B cell (primary cell): ENCODE data around the gene SPEM2. TPM values are rescaled to one million over a fixed set of nuclear protein-coding genes. Genes with fewer than 3 reads are reported as not detected.

Experiments used
- ATAC-seq: fragments of 200-7000 bp; cut with Tn5 transposase; one replicate; pipeline ENCODE4 v1.10.0; 2021; ENCODE audit warnings: low read depth, mild to moderate bottlenecking, moderate number of reproducible peaks, moderate library complexity
- CTCF ChIA-PET: fragments of 350-600 bp; sonication (Branson Sonifier 250); formaldehyde crosslinking; loops from one replicate; lab custom pipeline; 2021; ENCODE audit warnings: antibody characterized with exemption, inconsistent platforms; lab: Charles Lee
- POLR2A ChIA-PET: fragments of 350-600 bp; sonication (Branson Sonifier 250); formaldehyde crosslinking; loops from one replicate; lab custom pipeline; 2021; ENCODE audit warnings: antibody characterized with exemption; lab: Charles Lee
- DNase-seq: peaks from one replicate; pipeline ENCODE4 v3.0.0; 2013
- H2AFZ ChIP-seq: 2 replicates; pipeline ENCODE4 v1.6.1; 2012; ENCODE audit warnings: mild to moderate bottlenecking, low read depth, low read length; ENCODE audit not compliant: insufficient read depth, poor library complexity, severe bottlenecking
- H3K27ac ChIP-seq, 2 donors: 1 replicate in 1 of 2; 2 replicates in 1 of 2; pipeline ENCODE4 v1.5.1; 2012 to 2013; ENCODE audit warnings: low read length in 2 of 2, mild to moderate bottlenecking in 2 of 2, moderate library complexity in 1 of 2
- H3K27me3 ChIP-seq, 4 experiments: fragments of 200-600 bp in 1 of 4; sonication (generic) in 1 of 4; replicated peaks in 1 of 4; 1 replicate in 2 of 4; 2 replicates in 2 of 4; pipeline versions ENCODE4 v1.6.1 to v1.7.0; 2013 to 2016; ENCODE audit warnings: low read length in 3 of 4, mild to moderate bottlenecking in 2 of 4, mixed read lengths in 1 of 4, moderate library complexity in 1 of 4; ENCODE audit not compliant: insufficient read depth in 4 of 4, control insufficient read depth in 3 of 4; ENCODE audit errors: control extremely low read depth in 1 of 4
- H3K36me3 ChIP-seq, 2 experiments: replicated peaks in 1 of 2; 1 replicate in 1 of 2; 2 replicates in 1 of 2; pipeline versions ENCODE4 v1.6.1 to v1.7.1; 2013; ENCODE audit warnings: low read length in 1 of 2; ENCODE audit not compliant: insufficient read depth in 2 of 2, control insufficient read depth in 1 of 2; ENCODE audit errors: control extremely low read depth in 1 of 2, extremely low read depth in 1 of 2
- H3K4me1 ChIP-seq, 2 donors: fragments of 200-600 bp in 1 of 2; sonication (generic) in 1 of 2; 1 replicate in 1 of 2; 2 replicates in 1 of 2; pipeline versions ENCODE4 v1.5.1 to v1.6.1; 2013 to 2017; ENCODE audit warnings: low read length in 2 of 2; ENCODE audit not compliant: control insufficient read depth in 2 of 2, insufficient read depth in 2 of 2
- H3K4me2 ChIP-seq: replicated peaks from 2 replicates; pipeline ENCODE3; 2012; ENCODE audit warnings: mild to moderate bottlenecking, low read depth, low read length; ENCODE audit not compliant: poor library complexity, severe bottlenecking
- H3K4me3 ChIP-seq, 5 experiments: fragments of 200-600 bp in 1 of 5; sonication (generic) in 1 of 5; 1 replicate in 3 of 5; 2 replicates in 2 of 5; pipeline versions ENCODE4 v1.5.1 to v1.7.0; 2011 to 2016; ENCODE audit warnings: low read length in 4 of 5, mild to moderate bottlenecking in 4 of 5, low read depth in 2 of 5, control low read depth in 1 of 5, moderate library complexity in 1 of 5; ENCODE audit not compliant: insufficient read depth in 1 of 5; ENCODE audit errors: control extremely low read depth in 1 of 5, extremely low read depth in 1 of 5
- H3K79me2 ChIP-seq: fragments of 200-600 bp; sonication (generic); one replicate; pipeline ENCODE4 v1.6.0; 2016; ENCODE audit warnings: low read length; ENCODE audit not compliant: control insufficient read depth, insufficient read depth
- H3K9ac ChIP-seq: fragments of 200-600 bp; sonication (generic); 2 replicates; pipeline ENCODE4 v1.6.1; 2017; ENCODE audit warnings: mild to moderate bottlenecking, low read length, moderate library complexity
- H3K9me3 ChIP-seq, 3 donors: one replicate each; pipeline versions ENCODE4 v1.6.1 to v1.7.1; 2013; ENCODE audit warnings: low read length in 2 of 3; ENCODE audit not compliant: control insufficient read depth in 2 of 3, insufficient read depth in 1 of 3; ENCODE audit errors: control extremely low read depth in 1 of 3
- H4K20me1 ChIP-seq: 2 replicates; pipeline ENCODE4 v1.6.0; 2012; ENCODE audit warnings: mild to moderate bottlenecking, low read length; ENCODE audit not compliant: insufficient read depth, control insufficient read depth, poor library complexity, severe bottlenecking
- H3K27ac Mint-ChIP-seq: one replicate; pipeline ENCODE4 v1.8.0; 2021; ENCODE audit warnings: mixed read lengths
- H3K27me3 Mint-ChIP-seq: one replicate; pipeline ENCODE4 v1.8.0; 2021; ENCODE audit warnings: mixed read lengths
- H3K4me1 Mint-ChIP-seq: one replicate; pipeline ENCODE4 v1.8.0; 2021; ENCODE audit warnings: mixed read lengths
- H3K4me3 Mint-ChIP-seq: one replicate; pipeline ENCODE4 v1.8.0; 2021; ENCODE audit warnings: mixed read lengths
- H3K9me3 Mint-ChIP-seq: one replicate; pipeline ENCODE4 v1.8.0; 2022; ENCODE audit warnings: mixed read lengths; ENCODE audit not compliant: insufficient read depth
- EZH2 ChIP-seq: IDR thresholded peaks from 2 replicates; pipeline ENCODE4 v1.6.1; 2012; ENCODE audit warnings: borderline replicate concordance, low read depth, mild to moderate bottlenecking, moderate library complexity, low read length; ENCODE audit not compliant: insufficient read depth, poor library complexity, severe bottlenecking
- WGBS: methylation state at CpG from one replicate; pipeline ENCODE4 v1.1.5; 2013; ENCODE audit warnings: missing lambda C conversion rate; ENCODE audit not compliant: insufficient coverage; 5-methylcytosine and 5-hydroxymethylcytosine counted together
- intact Hi-C: fragments of 100-400 bp; cut with micrococcal nuclease; formaldehyde crosslinking; loops from one replicate; pipeline ENCODE4 v1.10.0; 2022
- polyA plus RNA-seq: library from polyadenylated mRNA; depleted of rRNA; stranded (reverse); fragments of >200 nt; gene quantifications from 2 replicates; pipeline ENCODE4 v1.2.3, GENCODE V29; 2012
- total RNA-seq, 2 donors: library from RNA; stranded (reverse); fragments of 120-200 nt in 1 of 2; gene quantifications; 1 replicate in 1 of 2; 2 replicates in 1 of 2; pipeline versions ENCODE4 v1.2.3 to v1.2.4, GENCODE V29; 2013 to 2022
- TF ChIP-seq, protein P1 (sequence below): fragments of 200-600 bp; IDR thresholded peaks from one replicate; pipeline ENCODE4 v1.8.0; 2022; ENCODE audit warnings: antibody characterized with exemption, mild to moderate bottlenecking

Gene SPEM2
- total and polyA plus RNA-seq, 2 donors (not counting 1 experiment from before 2014, with no cell fraction given) = not detected

DNA sequence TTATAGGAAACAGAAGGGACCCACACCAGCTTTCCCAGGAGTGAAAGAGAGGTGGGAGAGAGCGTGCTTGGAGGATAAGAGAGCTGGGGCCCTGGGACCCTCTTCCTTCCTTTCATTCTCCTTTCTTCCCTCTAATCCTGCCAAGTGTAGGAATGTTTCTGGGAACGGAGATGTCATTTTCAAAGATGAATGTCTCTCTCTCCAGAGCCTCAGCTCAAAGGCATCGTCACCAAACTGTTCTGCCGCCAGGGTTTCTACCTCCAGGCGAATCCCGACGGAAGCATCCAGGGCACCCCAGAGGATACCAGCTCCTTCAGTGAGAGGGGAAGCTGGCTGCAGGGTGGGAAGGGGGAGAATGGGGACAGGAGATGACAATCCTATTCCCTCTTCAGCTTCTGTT, 15.8 kb downstream of the SPEM2 start:
- peaks cover 0 to 83% (median 54%) of the 10 kb centered on the region in 4 experiments for H3K27me3 ChIP-seq
- WGBS = no CpG with 5 or more reads among the region's 7 CpGs

GRCh38 chr17:7442142-7442541, 16.7 kb downstream of the SPEM2 start:
- intact Hi-C loops = no loop called here
- Histone ChIP-seq H3K9me3 (peaks cover 0 to 38% (median 0%) of the 10 kb centered on the region in 3 donors), H3K4me3 (no peak overlapping the region), H3K4me2 (no peak overlapping the region), H3K9ac (no peak overlapping the region), H3K27ac (no peak overlapping the region), H3K36me3 (no peaks in the 10 kb centered on the region), H3K27me3 (peaks cover 0 to 92% (median 62%) of the 10 kb centered on the region in 4 experiments), H3K4me1 (peaks cover 60 to 67% of the 10 kb centered on the region in 2 donors), H4K20me1 (peaks cover 37% of the 10 kb centered on the region), H2AFZ (no peak overlapping the region), H3K79me2 (peaks cover 19% of the 10 kb centered on the region)
- Mint-ChIP-seq H3K27ac (no peak overlapping the region), H3K9me3 (no peaks in the 10 kb centered on the region), H3K4me3 (no peak overlapping the region), H3K27me3 (peaks cover 73% of the 10 kb centered on the region), H3K4me1 (peaks cover 48% of the 10 kb centered on the region)
- ChIA-PET POLR2A (interaction anchor here (0.7 kb wide), 1 partner anchor 42 kb away, joined by 3 read pairs; the partner anchor contains the start of gene POLR2A), CTCF (interaction anchor here (1.2 to 3.6 kb wide), 3 partner anchors 12 to 118 kb away, joined by 4 to 15 read pairs (median 5); no protein-coding TSS in a partner anchor)
- 100% methylated on average over 2 of the region's 2 CpGs for WGBS
- TF ChIP-seq, protein P1, sequence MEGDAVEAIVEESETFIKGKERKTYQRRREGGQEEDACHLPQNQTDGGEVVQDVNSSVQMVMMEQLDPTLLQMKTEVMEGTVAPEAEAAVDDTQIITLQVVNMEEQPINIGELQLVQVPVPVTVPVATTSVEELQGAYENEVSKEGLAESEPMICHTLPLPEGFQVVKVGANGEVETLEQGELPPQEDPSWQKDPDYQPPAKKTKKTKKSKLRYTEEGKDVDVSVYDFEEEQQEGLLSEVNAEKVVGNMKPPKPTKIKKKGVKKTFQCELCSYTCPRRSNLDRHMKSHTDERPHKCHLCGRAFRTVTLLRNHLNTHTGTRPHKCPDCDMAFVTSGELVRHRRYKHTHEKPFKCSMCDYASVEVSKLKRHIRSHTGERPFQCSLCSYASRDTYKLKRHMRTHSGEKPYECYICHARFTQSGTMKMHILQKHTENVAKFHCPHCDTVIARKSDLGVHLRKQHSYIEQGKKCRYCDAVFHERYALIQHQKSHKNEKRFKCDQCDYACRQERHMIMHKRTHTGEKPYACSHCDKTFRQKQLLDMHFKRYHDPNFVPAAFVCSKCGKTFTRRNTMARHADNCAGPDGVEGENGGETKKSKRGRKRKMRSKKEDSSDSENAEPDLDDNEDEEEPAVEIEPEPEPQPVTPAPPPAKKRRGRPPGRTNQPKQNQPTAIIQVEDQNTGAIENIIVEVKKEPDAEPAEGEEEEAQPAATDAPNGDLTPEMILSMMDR = no peak
- no peak for TF ChIP-seq EZH2
- no peak for ATAC-seq
- DNase-seq = no peak

More for the DNA sequence above, 15.8 kb downstream of the SPEM2 start:
- Histone ChIP-seq H3K9me3 (peaks cover 0 to 43% (median 0%) of the 10 kb centered on the region in 3 donors), H3K4me1 (peaks cover 63 to 65% of the 10 kb centered on the region in 2 donors), H3K27ac (no peak overlapping the region), H4K20me1 (peaks cover 46% of the 10 kb centered on the region), H3K79me2 (peaks cover 24% of the 10 kb centered on the region), H3K9ac (no peak overlapping the region), H3K4me3 (no peak overlapping the region), H3K36me3 (no peaks in the 10 kb centered on the region), H3K4me2 (no peak overlapping the region), H2AFZ (no peak overlapping the region)
- H3K4me1 Mint-ChIP-seq = peaks cover 52% of the 10 kb centered on the region
- intact Hi-C loops = no loop called here
- ChIA-PET CTCF (interaction anchor here (0.6 to 3.6 kb wide), 6 partner anchors 12 to 246 kb away, joined by 3 to 15 read pairs (median 4); partner anchors contain the start of genes SPEM3 and TP53), POLR2A (interaction anchor here (0.6 to 1.8 kb wide), 6 partner anchors 32 to 134 kb away, joined by 3 to 10 read pairs (median 8); partner anchors contain the start of genes POLR2A and ZBTB4)
- TF ChIP-seq EZH2 = no peak
- TF ChIP-seq, protein P1 = no peak
- H3K4me3 Mint-ChIP-seq = no peak overlapping the region
- H3K9me3 Mint-ChIP-seq = no peaks in the 10 kb centered on the region
- no peak for ATAC-seq
- no peak overlapping the region for H3K27ac Mint-ChIP-seq
- no peak for DNase-seq
- peaks cover 70% of the 10 kb centered on the region for H3K27me3 Mint-ChIP-seq
